Metanephros (tissue), 2 donors: ENCODE data around the gene AFF2. TPM values are rescaled to one million over a fixed set of nuclear protein-coding genes. Genes with fewer than 3 reads are reported as not detected.

ENCODE experiments used
- small RNA-seq: library from RNA; depleted of rRNA; stranded (forward); fragments of <200 nt; gene quantifications from one replicate; pipeline ENCODE3, GENCODE V24; 2014; ENCODE audit warnings: low replicate concordance
- total RNA-seq: library from RNA; depleted of rRNA; stranded (reverse); fragments of >200 nt; gene quantifications from one replicate; pipeline ENCODE4 v1.2.3, GENCODE V29; 2014

The AFF2 gene
- total RNA-seq, result 6.1 TPM

GRCh38 chrX:148500423-148501385 is at the start of gene AFF2:
Gene AFF2 (plus strand): TSS chrX:148500617. CDS start chrX:148501098, 481 bp downstream.

Small RNA genes lying within 50 kb of the gene (small RNA-seq; reads per million reads assigned to genes)
- not detected for gene RN7SKP267
